Amygdala (tissue), 56 donors: ENCODE results near the gene LIMS2.

ENCODE experiments used
- DNase-seq, 56 donors: peaks; one replicate each; lab custom pipeline; 2025; lab: John Stamatoyannopoulos, UW

LIMS2 gene

DNA sequence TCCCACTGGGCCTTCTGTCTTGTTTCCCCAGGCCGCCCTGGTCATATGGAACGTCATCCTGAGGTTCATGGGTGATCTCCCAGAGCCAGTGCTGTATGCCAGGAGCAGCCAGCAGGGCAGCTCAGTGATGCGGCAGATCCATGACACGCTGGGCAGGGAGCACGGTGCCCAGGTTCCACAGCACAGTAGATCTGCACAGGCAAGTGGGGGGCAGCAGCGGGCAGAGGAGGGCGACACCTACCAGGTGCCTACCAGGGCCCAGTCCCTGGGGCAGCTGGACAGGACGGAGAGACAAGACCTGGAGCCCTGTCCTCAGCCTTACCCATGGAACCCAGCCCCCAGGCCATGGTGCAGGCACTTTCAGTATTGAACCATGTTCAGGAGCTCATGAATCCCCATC lies 65.5 kb downstream of the LIMS2 start:
- DNase-seq: no peak

DNA sequence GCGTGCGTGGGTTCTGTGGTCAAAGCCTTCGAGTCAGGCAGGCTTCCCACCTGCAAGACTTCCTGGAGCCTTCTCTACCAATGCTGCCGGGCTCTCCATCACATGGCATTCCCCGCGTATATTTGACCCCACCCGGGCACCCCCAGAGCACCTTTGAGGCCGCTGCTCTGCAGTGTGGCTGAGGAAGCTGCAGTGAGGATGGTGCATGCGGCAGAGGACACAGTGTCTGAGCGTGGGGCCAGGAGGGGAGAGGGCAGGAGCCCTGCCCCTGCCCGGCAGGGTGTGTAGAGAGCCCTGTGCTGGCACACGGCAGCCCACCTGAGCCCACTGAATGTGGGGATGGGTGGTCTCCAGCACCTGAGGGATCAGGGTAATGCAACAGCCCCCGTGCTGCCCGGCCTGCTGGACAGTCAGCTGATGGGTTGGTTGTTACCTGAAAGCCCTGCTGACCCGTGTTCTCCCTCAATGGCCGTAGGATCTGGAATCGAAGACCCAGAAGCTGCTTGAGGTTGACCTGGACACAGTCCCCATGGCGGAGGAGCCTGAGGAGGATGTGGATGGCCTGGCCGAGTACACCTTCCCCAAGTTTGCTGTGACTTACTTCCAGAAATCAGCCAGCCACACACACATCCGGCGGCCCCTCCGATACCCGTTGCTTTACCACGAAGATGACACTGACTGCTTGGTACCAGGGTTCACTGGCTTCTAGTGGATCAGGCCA lies 66.1 kb downstream of the LIMS2 start:
- DNase-seq: no peak

DNA sequence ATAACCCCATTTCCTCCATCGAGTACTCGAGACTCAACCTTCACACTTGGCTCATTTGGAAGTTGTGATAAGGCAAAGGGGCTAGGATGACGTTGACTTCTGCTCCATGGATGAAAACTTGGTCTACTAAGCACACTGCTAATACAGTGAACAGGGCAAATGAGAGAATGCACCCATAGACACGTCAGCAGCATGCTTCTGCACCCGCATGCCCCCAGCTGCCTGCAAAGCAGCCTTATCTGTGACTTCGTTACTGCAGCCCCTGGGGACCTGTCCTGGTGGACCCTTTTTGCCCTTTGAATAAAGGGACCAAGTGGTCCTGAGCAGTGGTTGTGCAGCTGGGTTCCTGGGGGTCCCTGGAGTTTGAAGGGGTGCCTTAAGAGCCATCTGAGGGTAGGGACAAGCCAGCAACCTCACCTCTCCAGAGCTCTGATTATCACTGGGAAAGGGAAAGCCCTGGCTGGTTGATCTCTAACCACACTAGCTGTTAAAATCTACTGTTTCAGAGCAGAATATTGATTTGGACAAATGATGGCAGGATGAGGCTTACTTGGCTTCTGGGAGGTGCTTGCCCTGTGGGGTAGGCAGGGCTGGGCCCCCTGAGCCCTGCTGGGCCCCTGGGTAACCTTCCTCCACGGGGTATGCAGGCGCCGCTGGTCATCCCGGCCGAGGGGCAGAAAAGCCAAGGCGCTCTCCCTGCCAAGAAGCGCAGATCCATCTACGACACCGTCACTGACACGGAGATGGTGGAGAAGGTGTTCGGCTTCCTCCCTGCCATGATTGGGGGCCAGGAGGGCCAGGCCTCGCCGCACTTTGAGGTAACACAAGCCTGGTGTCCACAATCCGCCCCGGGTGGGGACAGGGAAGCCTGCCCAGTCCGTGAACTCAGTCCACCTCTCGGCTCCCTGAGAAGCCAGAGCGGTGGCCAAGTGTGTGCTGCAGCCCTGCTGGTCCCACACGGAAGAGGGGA lies 67.0 kb downstream of the LIMS2 start:
- no peak for DNase-seq

DNA sequence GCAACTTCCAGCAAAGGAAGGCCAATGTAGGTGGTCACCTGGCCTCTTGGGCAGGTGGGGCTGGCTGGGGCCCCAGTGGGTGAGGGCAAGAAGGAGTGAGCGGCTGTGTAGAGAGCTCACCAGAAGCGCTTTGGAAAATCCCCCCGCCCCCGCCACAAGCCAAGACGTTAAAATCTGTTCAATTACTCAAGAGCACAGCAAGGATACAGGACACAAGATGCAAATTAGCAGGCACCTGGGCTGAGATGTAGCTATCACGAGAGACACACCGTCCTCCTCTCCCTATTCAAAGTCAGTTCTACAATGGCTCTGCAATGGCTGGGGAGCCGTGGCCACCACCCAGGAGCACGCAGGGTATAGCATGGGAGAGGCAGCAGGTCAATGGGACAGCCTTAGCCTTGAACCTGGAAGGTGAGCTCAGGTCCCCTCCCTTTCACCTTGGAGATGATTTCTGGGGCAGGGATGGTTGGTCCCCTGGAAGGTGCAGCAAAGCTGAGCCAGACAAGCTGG lies 67.9 kb downstream of the LIMS2 start:
- DNase-seq: no peak

DNA sequence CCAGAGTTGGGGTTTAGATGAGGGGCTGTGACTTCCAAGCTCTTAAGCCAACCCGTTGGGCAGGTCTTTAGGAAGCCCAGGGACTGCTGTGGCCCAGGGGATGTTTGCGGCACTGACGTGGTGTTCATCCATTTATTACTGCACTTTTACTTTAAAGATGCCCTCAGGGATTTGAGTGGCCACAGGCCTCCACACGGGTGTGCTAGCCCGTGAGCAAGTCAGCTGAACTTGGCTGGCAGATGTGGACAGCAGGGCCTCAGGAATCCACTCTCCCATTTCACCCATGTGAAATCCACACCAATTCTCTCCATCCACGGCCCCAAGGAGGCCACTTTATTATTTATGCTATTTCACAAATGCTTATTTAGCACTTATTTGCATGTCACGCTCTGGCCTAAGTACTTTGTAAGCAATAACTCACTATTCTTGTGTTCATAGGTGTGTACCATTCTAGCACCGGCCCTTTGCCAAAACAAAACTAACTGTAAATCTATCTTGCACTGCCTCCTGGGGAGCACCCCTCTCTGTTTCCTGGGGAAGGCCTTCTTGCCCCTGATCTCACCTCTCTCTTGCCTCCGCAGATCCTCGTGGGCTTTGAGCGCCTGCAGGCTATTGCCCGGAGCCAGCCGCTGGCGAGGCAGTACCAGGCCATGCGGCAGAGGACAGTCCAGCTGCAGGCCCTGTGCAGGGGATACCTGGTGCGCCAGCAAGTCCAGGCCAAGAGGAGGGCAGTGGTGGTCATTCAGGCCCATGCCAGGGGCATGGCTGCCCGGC lies 68.5 kb downstream of the LIMS2 start:
- DNase-seq: no peak

DNA sequence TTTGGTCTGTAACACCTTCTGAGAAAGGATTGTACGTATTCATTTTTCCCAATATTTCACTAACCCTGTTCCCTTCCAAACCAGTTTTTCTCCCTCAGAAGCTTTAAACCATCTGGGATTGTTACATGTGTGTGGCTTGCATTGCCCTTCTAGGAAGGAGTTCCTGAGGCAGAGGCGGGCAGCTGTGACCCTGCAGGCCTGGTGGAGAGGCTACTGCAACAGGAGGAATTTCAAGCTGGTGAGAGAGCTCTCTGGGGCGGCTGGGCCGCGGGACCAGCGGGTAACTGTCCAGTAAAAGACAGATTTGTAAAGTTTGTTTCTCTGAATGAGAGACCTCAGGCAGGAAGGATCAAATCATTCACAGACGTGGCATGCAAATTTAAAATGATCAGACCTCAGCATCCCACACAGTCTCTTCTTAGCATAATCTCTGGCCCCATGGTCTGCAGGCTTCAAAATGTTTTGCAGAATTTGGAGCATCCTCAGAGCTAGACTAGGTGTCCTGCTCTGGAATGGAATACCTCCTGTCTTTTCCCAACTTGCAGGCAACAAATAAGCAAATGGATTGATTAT lies 69.6 kb downstream of the LIMS2 start:
- DNase-seq: no peak

DNA sequence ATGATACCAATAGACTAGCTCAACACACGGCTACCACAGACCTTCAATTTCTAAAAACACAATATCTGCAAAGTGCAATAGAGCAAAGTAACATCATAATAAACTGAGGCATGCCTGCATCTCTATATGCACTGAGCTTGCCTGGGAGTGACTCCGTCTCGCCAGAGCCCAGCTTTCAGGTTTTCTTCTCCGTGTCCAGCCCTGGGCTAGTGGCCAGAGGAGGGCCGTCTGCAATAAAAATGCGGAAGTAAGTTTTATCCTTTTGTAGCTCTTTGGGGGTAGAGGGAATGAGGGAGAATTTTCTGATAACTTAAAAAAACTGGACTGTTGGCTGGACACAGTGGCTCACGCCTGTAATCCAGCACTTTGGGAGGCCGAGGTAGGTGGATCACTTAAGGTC lies 70.3 kb downstream of the LIMS2 start:
- no peak for DNase-seq

DNA sequence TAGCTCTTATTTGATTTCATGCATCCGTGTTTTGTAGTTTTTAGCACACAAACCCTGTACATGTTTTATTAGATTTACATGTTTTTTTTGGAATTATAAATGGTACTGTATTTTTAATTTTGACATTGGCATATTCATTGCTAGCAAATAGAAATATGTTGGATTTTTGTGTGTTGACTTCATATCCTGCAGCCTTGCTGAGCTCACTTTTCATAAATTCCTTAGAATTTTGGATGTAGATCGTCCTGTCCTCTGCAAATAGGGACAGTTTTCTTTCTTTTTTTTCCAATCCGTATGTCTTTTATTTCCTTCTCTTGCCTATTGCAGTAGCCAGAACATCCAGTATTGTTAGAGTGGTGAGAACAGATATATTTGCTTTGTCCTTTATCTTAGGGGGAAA lies 76.1 kb downstream of the LIMS2 start:
- DNase-seq: no peak

DNA sequence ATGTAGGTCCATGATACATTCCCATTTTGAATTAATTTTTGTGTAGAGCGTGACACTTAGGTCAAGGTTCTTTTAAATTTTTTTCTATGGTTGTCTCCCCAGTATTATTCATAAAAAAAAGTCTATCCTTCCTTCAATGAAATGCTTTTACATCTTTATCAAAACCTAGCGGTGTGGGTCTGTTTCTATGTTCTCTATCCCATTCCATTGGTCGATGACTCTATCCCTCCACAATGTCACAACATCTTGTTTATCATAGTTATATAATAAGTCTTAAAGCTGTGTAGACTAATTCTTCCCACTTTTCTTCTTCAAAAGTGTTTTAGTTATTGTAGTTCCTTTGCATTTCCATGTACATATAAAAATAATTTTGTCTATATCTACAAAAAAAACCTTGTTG lies 76.6 kb downstream of the LIMS2 start:
- DNase-seq: no peak

DNA sequence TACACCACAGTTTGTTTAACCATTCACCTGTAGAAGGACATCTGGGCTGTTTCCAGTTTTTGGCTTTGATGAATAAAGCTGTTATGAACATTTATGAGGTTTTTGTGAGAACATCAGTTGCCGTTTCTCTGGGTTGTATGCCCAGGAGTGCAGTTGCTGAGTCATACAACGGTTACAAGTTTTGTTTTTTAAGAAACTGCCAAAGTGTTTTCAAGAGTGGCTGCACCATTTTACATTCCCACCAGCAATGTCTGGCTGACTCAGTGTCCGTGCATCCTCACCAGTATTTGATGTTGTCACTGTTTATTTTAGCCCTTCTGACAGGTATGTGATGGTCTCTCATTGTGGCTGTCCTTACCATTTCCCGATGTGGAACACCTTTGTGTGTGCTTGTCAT lies 77.3 kb downstream of the LIMS2 start:
- DNase-seq: no peak

DNA sequence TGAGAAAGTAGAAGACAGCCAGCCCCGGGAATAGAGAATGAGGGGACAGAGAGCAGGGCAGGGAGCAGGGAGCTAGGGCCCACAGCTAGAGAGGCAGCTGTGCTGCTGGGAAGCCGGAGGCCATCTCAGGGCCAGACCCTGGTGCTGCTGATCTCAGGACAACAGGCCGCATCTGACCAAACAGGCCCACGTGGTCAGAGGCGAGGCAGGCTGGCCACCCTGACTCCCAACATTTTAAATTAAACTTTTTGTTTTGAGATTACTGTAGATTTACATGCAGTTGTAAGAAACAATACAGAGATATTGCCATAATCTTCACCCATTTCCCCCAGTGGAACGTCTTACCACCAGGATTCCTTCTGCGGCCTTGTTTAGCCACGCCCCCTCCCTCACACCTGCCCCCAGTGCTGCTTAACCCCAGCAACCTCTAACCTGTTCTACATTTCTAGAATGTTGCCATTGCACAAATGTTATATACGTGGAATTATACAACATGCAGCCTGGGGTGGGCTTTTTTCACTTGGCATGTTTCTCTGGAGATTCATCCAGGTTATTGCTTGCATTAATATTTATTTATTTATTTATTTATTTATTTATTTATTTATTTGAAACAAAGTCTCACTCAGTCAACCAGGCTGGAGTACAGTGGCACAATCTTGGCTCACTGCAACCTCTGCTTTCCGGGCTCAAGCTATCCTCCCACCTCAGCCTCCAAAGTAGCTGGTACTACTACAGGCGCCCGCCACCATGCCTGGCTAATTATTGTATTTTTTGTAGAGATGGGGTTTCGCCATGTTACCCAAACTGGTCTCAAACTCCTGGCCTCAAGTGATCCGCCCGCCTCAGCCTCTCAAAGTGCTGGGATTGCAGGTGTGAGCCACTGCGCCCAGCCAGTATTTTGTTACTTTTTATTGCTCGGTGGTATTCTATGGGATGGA lies 78.0 kb downstream of the LIMS2 start:
- no peak for DNase-seq

DNA sequence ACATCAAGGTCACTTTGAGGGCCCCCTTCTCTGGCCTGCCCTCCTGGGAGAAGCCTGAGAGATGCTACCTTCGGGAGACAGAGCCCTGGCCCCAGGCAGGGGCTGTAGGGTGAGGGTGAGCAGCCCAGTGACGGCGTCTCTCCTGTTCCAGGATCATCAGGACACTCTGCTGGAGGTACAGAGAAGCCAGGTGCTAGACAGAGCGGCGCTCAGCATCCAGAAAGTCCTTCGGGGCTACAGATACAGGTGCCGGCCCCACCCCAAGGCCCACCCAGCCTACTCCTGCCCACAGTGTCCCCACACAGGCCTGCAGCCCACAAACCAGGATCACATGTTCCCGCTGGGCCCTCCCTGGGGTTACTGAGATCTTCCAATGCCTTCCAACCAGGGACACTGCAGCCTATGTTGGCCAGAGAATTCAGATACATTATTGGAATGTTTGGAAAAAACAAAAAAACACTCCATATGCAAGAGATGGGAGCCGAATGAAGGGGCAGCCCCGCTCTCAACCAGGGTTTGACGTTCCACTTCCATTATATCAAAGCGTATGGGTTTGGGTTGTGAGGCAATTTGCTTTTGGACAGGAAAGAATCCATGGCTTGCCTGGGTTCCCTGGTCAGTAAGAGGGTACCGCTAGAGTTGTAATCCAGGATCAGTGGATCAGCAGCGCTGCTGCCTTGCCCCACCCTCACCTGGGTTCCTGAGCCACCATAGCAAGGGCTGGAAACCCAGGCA lies 78.9 kb downstream of the LIMS2 start:
- no peak for DNase-seq

DNA sequence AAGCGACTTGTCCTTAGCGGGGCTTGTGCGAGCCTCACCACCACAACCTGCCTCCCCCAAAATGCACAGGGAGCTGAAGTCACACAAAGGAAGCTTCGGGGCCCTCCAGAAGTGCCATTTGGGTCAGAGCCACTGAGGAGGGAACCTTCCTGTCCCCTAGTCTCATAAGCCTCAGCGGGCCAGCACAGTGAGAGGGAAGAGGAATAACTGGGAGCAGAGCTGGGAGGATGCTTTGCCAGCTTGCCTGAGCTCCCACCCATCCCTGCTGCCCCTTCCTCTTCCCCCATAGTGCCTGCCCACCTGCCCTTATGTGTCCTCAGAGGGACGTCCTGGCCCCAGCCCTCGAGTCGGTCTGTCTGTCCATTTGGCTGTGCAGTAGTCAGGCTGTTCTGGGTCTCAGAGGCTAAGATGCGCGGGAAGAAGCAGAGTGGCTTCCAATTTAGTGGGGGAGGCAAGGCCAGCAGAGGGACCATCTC lies 81.2 kb downstream of the LIMS2 start:
- no peak for DNase-seq

DNA sequence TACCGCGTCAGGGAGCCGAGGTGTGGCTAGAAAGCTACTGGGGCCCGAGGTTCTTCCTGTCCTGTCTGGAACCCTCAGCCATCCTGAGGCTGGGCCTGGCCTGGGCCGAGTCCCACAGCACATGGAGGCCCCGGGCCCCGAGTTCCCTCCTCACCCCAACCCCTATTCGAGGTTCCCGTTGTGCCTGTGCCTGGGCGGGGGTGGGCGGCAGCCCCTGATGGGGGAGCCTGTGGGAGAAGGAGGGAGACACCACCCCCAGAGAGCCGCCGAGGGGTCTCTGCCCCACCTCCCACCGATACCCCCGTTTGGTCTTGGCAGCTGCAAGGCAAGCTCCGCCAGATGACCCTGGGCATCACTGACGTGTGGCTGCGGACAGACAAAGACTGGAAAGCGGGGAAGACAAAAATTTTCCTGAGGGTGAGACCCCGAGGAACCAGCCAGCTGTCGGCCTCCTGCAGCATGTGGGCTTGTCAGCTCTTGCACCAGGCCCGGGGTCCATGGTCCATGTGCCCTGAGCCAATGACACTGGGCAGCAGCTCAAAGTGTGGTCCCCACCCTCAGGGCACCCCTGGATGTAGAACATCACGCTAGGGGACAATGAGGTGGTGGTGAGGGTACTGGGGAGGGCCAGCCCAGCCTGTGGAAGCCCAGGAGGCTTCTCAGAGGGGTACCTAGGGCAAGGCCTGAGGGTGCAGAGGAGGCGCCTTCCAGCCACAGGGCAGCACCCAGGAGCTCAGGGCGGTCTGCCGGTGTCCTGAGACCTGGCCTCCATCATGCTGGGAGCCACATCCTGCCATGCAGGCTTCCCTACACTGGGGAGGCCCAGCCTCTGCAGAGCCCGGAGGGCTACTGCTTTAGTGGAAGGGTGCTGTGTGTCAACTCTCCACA lies 81.9 kb downstream of the LIMS2 start:
- DNase-seq: no peak

DNA sequence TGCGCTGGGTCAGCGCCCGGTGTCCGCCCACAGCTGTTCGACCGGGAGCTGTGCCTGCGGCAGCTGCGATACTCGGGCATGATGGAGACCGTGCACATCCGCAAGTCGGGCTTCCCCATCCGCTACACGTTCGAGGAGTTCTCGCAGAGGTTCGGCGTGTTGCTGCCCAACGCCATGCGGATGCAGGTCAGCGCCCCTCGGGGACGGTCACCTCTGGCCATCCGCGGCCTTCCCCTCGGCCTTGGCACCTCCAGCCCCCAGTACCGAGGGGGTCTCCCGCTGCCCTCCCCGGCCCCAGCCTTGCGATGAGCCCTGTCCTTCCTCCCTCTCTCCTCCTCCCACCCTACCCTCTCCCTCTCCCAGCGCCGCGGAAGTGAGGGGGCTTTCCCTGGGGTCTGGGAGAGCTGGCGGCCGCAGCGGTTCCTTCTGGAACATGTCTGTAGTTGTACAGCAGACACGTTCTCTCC lies 82.5 kb downstream of the LIMS2 start:
- DNase-seq: no peak

DNA sequence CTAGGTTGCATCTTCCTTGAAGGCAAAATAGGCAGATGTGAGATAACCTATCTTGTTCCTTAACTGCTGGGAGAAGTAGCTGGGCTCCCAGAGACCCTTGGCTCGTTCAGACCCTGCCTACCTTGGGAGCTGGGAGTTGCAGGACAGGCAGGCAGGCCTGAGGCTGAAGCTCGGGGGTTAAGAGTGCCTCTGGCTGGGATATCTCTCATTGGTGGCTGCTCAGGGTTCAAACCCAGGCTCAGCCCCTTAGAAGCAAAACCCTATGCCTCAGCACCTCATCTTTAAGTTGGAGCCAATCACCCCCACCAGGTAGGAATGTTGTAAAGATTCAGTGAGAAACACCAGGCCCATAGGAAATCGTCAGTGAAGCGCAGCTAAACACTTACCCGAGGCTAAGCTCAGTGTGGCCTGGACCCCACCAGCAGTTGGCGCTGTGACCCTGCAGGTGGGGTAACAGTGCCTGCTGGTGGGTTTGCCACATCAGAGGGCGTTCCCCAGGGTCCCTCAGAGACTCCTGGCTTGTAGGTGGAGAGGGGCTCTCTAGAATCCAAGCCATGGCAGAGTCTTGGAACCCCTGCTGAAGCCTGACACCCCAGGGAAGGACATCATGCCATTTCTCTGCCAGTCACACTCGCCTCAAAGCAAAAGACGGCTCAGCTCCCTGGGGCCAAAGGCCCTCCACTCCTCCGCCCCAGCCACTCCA lies 84.0 kb downstream of the LIMS2 start:
- DNase-seq: peak in 32 of 56 donors; percentile 2 to 72 (median 38)
